IMR-90 (cell line): Measurements from ENCODE around the gene IWS1. TPM values are rescaled to one million over a fixed set of nuclear protein-coding genes. Genes with fewer than 3 reads are reported as not detected.

Experiments used
- ATAC-seq: fragments of 200-7000 bp; cut with Tn5 transposase; 2 replicates; pipeline ENCODE4 v1.9.1; 2020; ENCODE audit warnings: low read depth, mild to moderate bottlenecking, moderate library complexity
- BruUV-seq: library from RNA; stranded (reverse); fragments of 400-500 nt; replicated peaks from 2 replicates; lab custom pipeline; 2021; lab: Mats Ljungman, UMichigan
- CTCF ChIA-PET: fragments of 300-600 bp; formaldehyde crosslinking; extraction: SDS; loops from one replicate; lab custom pipeline; 2021; ENCODE audit warnings: antibody characterized with exemption; lab: Yijun Ruan, JAX
- POLR2A ChIA-PET: fragments of 300-600 bp; sonication (Branson Sonifier 250); formaldehyde crosslinking; loops from one replicate; lab custom pipeline; 2022; ENCODE audit warnings: antibody characterized with exemption; ENCODE audit not compliant: unreplicated experiment; lab: Charles Lee
- DNase-seq: peaks from one replicate; pipeline ENCODE4 v3.0.0; 2013
- H2AFZ ChIP-seq: replicated peaks from 2 replicates; pipeline ENCODE3; 2013; ENCODE audit warnings: low read length, mild to moderate bottlenecking; ENCODE audit not compliant: poor library complexity
- H2AK5ac ChIP-seq: 2 replicates; pipeline ENCODE4 v1.6.1; 2013; ENCODE audit warnings: low read depth, low read length, inconsistent platforms
- H2AK9ac ChIP-seq: replicated peaks from 2 replicates; pipeline ENCODE3; 2013; ENCODE audit warnings: mild to moderate bottlenecking, low read depth, low read length, moderate library complexity; ENCODE audit not compliant: poor library complexity
- H2BK120ac ChIP-seq: 2 replicates; pipeline ENCODE4 v1.6.1; 2013; ENCODE audit warnings: low read depth, low read length, inconsistent platforms
- H2BK15ac ChIP-seq: 3 replicates; pipeline ENCODE4 v1.6.1; 2013; ENCODE audit warnings: low read depth, low read length, inconsistent platforms
- H2BK20ac ChIP-seq: 2 replicates; pipeline ENCODE4 v1.6.1; 2013; ENCODE audit warnings: low read depth, mild to moderate bottlenecking, inconsistent platforms, low read length, moderate library complexity
- H2BK5ac ChIP-seq: 2 replicates; pipeline ENCODE4 v1.6.1; 2013; ENCODE audit warnings: mild to moderate bottlenecking, low read depth, low read length, inconsistent platforms; ENCODE audit not compliant: poor library complexity, severe bottlenecking
- H3K14ac ChIP-seq: replicated peaks from 2 replicates; pipeline ENCODE4 v1.6.1; 2013; ENCODE audit warnings: low read depth, low read length, inconsistent platforms
- H3K18ac ChIP-seq: 2 replicates; pipeline ENCODE4 v1.6.1; 2013; ENCODE audit warnings: low read depth, low read length, control low read depth
- H3K23ac ChIP-seq: 2 replicates; pipeline ENCODE4 v1.6.1; 2013; ENCODE audit warnings: low read depth, low read length, inconsistent platforms
- H3K27ac ChIP-seq: 2 replicates; pipeline ENCODE4 v1.5.1; 2013; ENCODE audit warnings: mild to moderate bottlenecking, control low read depth, low read length; ENCODE audit not compliant: insufficient read depth
- H3K27me3 ChIP-seq: 2 replicates; pipeline ENCODE4 v1.6.1; 2013; ENCODE audit warnings: low read length; ENCODE audit not compliant: control insufficient read depth, insufficient read depth
- H3K36me3 ChIP-seq: 2 replicates; pipeline ENCODE4 v1.6.1; 2013; ENCODE audit warnings: low read length, mixed read lengths; ENCODE audit not compliant: control insufficient read depth, insufficient read depth
- H3K4ac ChIP-seq: 2 replicates; pipeline ENCODE4 v1.6.1; 2013; ENCODE audit warnings: low read depth, low read length, inconsistent platforms
- H3K4me1 ChIP-seq: 2 replicates; pipeline ENCODE4 v1.6.1; 2013; ENCODE audit warnings: low read length, mixed read lengths; ENCODE audit not compliant: control insufficient read depth, insufficient read depth
- H3K4me2 ChIP-seq: 2 replicates; pipeline ENCODE4 v1.6.1; 2013; ENCODE audit warnings: low read depth, mild to moderate bottlenecking, control low read depth, low read length, moderate library complexity
- H3K4me3 ChIP-seq: 2 replicates; pipeline ENCODE4 v1.5.1; 2013; ENCODE audit warnings: low read depth, mild to moderate bottlenecking, control low read depth, low read length, moderate library complexity; ENCODE audit not compliant: insufficient read depth
- H3K56ac ChIP-seq: 2 replicates; pipeline ENCODE4 v1.6.1; 2013; ENCODE audit warnings: low read length, inconsistent platforms; ENCODE audit not compliant: insufficient read depth; ENCODE audit errors: extremely low read depth
- H3K79me1 ChIP-seq, 2 experiments: 2 replicates each; pipeline ENCODE4 v1.6.1; 2013; ENCODE audit warnings: low read length in 2 of 2, inconsistent platforms in 1 of 2, low read depth in 1 of 2
- H3K9ac ChIP-seq: 2 replicates; pipeline ENCODE4 v1.6.1; 2013; ENCODE audit warnings: low read depth, low read length, control low read depth
- H3K9me1 ChIP-seq: 2 replicates; pipeline ENCODE4 v1.6.1; 2013; ENCODE audit warnings: low read length, inconsistent platforms; ENCODE audit not compliant: insufficient read depth
- H3K9me3 ChIP-seq: 2 replicates; pipeline ENCODE4 v1.6.1; 2013; ENCODE audit warnings: low read length; ENCODE audit not compliant: control insufficient read depth, insufficient read depth
- H4K20me1 ChIP-seq: 2 replicates; pipeline ENCODE4 v1.6.1; 2013; ENCODE audit warnings: low read length, inconsistent platforms; ENCODE audit not compliant: insufficient read depth
- H4K5ac ChIP-seq: 2 replicates; pipeline ENCODE4 v1.6.1; 2013; ENCODE audit warnings: mild to moderate bottlenecking, low read depth, low read length, control low read depth
- H4K8ac ChIP-seq, 2 experiments: 2 replicates each; pipeline ENCODE4 v1.6.1; 2013; ENCODE audit warnings: low read depth in 2 of 2, low read length in 2 of 2, control low read depth in 1 of 2, inconsistent platforms in 1 of 2
- H4K91ac ChIP-seq: 2 replicates; pipeline ENCODE4 v1.6.1; 2013; ENCODE audit warnings: low read depth, low read length, inconsistent platforms; ENCODE audit not compliant: insufficient read depth
- BHLHE40 ChIP-seq: fragments of 150-350 bp; IDR thresholded peaks from 2 replicates; pipeline ENCODE4 v1.6.1; 2016; ENCODE audit warnings: mild to moderate bottlenecking, low read depth, low read length
- CEBPB ChIP-seq: IDR thresholded peaks from 2 replicates; pipeline ENCODE4 v1.6.1; 2012; ENCODE audit warnings: low read depth, low read length, improper control_type of control experiment
- CHD1 ChIP-seq: IDR thresholded peaks from 2 replicates; pipeline ENCODE4 v1.6.1; 2012; ENCODE audit warnings: low read depth, low read length, improper control_type of control experiment
- ELK1 ChIP-seq: fragments of 150-350 bp; IDR thresholded peaks from 2 replicates; pipeline ENCODE4 v1.6.1; 2016; ENCODE audit warnings: low read depth, mild to moderate bottlenecking, low read length, moderate library complexity, borderline replicate concordance
- FOS ChIP-seq: fragments of 150-350 bp; IDR thresholded peaks from 2 replicates; pipeline ENCODE4 v1.6.1; 2016; ENCODE audit warnings: low read depth, low read length
- MAFK ChIP-seq: IDR thresholded peaks from 2 replicates; pipeline ENCODE4 v1.6.1; 2012; ENCODE audit warnings: low read depth, low read length, improper control_type of control experiment
- NFE2L2 ChIP-seq: fragments of 150-350 bp; IDR thresholded peaks from 2 replicates; pipeline ENCODE4 v1.6.1; 2016; ENCODE audit warnings: low read depth, mild to moderate bottlenecking, low read length
- POLR2A ChIP-seq: IDR thresholded peaks from 2 replicates; pipeline ENCODE4 v1.6.1; 2012; ENCODE audit warnings: mild to moderate bottlenecking, low read depth, low read length
- WGBS, 2 experiments: methylation state at CpG; one replicate each; pipeline versions ENCODE4 v1.1.5 to v1.1.7; 2013; ENCODE audit warnings: missing lambda C conversion rate in 2 of 2; ENCODE audit not compliant: insufficient read length in 1 of 2; ENCODE audit errors: extremely low coverage in 2 of 2; 5-methylcytosine and 5-hydroxymethylcytosine counted together
- dilution Hi-C: fragments of 300-500 bp; cut with HindIII; formaldehyde crosslinking; loops from one replicate; pipeline ENCODE4 v1.14.3; 2018; ENCODE audit warnings: low sequenced_read_pairs; ENCODE audit not compliant: unreplicated experiment
- in situ Hi-C: fragments of 300-500 bp; cut with MboI; formaldehyde crosslinking; loops from 3 replicates; pipeline ENCODE4 v1.14.3; 2019; ENCODE audit warnings: low sequenced_read_pairs, inconsistent platforms, mixed read lengths
- intact Hi-C: fragments of 100-400 bp; cut with micrococcal nuclease; formaldehyde crosslinking; loops from 2 replicates; pipeline ENCODE4 v1.10.0; 2022
- polyA plus RNA-seq, 3 experiments: library from polyadenylated mRNA; depleted of rRNA; stranded (reverse); fragments of >200 nt; gene quantifications; 2 replicates each; pipeline ENCODE4 v1.2.3, GENCODE V29; 2012; ENCODE audit warnings: low replicate concordance in 1 of 3
- total RNA-seq: library from RNA; depleted of rRNA; stranded (reverse); fragments of >200 nt; gene quantifications from 2 replicates; pipeline ENCODE4 v1.2.3, GENCODE V29; 2012

Gene IWS1
- total and polyA plus RNA-seq, 2 of the 4 experiments (the other 2 are of a cell fraction): 31.5 to 52.5 TPM

- ChIA-PET POLR2A (no interaction called here), CTCF (no interaction called here)
- BruUV-seq: no TSS peak
- Histone ChIP-seq H3K9me3 (peaks cover 2% of the 10 kb centered on the region; the same call in 1 of the 2 replicates), H3K4ac (no peak overlapping the region), H2AK5ac (no peak overlapping the region), H3K4me1 (no peaks in the 10 kb centered on the region; the same call in 1 of the 2 replicates), H3K23ac (no peak overlapping the region), H3K14ac (no peak overlapping the region), H3K36me3 (no peaks in the 10 kb centered on the region), H3K4me2 (no peak overlapping the region), H4K8ac (no peak overlapping the region), H3K56ac (no peak overlapping the region), H2BK20ac (no peak overlapping the region), H3K18ac (no peak overlapping the region), H2AFZ (no peak overlapping the region), H3K4me3 (no peak overlapping the region), H2BK120ac (no peak overlapping the region), H3K9ac (no peak overlapping the region), H4K5ac (no peak overlapping the region), H3K27me3 (peaks cover 10% of the 10 kb centered on the region), H2BK5ac (no peak overlapping the region), H4K91ac (no peak overlapping the region), H3K9me1 (no peaks in the 10 kb centered on the region), H3K79me1 (no peaks in the 10 kb centered on the region), H4K20me1 (no peaks in the 10 kb centered on the region), H2BK15ac (no peak overlapping the region), H3K27ac (no peak overlapping the region), H2AK9ac (no peak overlapping the region)
- DNase-seq (no peak), ATAC-seq (no peak)
- intact Hi-C loops: no loop called here
- TF ChIP-seq CEBPB: no peak
- no peak for TF ChIP-seq ELK1
- no peak for TF ChIP-seq FOS
- no peak for TF ChIP-seq CHD1
- TF ChIP-seq MAFK: no peak
- no peak for TF ChIP-seq BHLHE40
- TF ChIP-seq NFE2L2: no peak
- no peak for TF ChIP-seq POLR2A
- in situ Hi-C loops: no loop called here
- 83% methylated on average over 1 of the region's 6 CpGs; no CpG with 5 or more reads in 1 of the 2 experiments for WGBS, 2 experiments
- dilution Hi-C loops: no loop called here
These were observed 41.8 kb upstream of the IWS1 start for GRCh38 chr2:127568128-127568527.
